ENCODE data around the gene ETFA. TPM values are rescaled to one million over a fixed set of nuclear protein-coding genes. Genes with fewer than 3 reads are reported as not detected.

Gene ETFA
- total RNA-seq, 1 donor from 2014 or later, result 511 TPM

- DNase-seq, result no peak
- TF ChIP-seq CTCF (IDR thresholded peaks at IDR 0.05; ENCODE audit: borderline replicate concordance), result no peak
- intact Hi-C loops (cut with micrococcal nuclease), result no loop called here
- H3K27me3 ChIP-seq (ENCODE audit: low read depth), result peaks cover 100% of the 10 kb centered on the region
- H3K36me3 ChIP-seq, result no peaks in the 10 kb centered on the region
- H3K4me3 ChIP-seq, result peak overlapping the region; percentile 45
- peaks cover 78% of the 10 kb centered on the region for H3K4me1 ChIP-seq
- H3K9me3 ChIP-seq (replicated peaks), result no peaks in the 10 kb centered on the region
- H3K27ac ChIP-seq (replicated peaks), result no peak overlapping the region
These were observed 27.4 kb upstream of the ETFA start for GRCh38 chr15:76338486-76339304.

- intact Hi-C loops (cut with micrococcal nuclease), result no loop called here
- Histone ChIP-seq H3K4me1 (peaks cover 75% of the 10 kb centered on the region), H3K4me3 (peak overlapping the region; percentile 45), H3K27ac (replicated peaks) (no peak overlapping the region), H3K9me3 (replicated peaks) (no peaks in the 10 kb centered on the region), H3K36me3 (no peaks in the 10 kb centered on the region), H3K27me3 (ENCODE audit: low read depth) (peaks cover 100% of the 10 kb centered on the region)
- TF ChIP-seq CTCF (IDR thresholded peaks at IDR 0.05; ENCODE audit: borderline replicate concordance), result no peak
- no peak for DNase-seq
These were observed 26.6 kb upstream of the ETFA start for GRCh38 chr15:76337696-76338485.

GRCh38 chr15:76337059-76337695 is 25.9 kb upstream of the ETFA start:
- DNase-seq, result no peak
- no peaks in the 10 kb centered on the region for H3K9me3 ChIP-seq (replicated peaks)
- no peak overlapping the region for H3K27ac ChIP-seq (replicated peaks)
- no peak for TF ChIP-seq CTCF (IDR thresholded peaks at IDR 0.05; ENCODE audit: borderline replicate concordance)
- H3K4me1 ChIP-seq, result peaks cover 68% of the 10 kb centered on the region
- peak overlapping the region; percentile 45 for H3K4me3 ChIP-seq
- intact Hi-C loops (cut with micrococcal nuclease), result no loop called here
- H3K27me3 ChIP-seq (ENCODE audit: low read depth), result peaks cover 100% of the 10 kb centered on the region
- H3K36me3 ChIP-seq, result no peaks in the 10 kb centered on the region

- H3K4me1 ChIP-seq, result peaks cover 60% of the 10 kb centered on the region
- H3K9me3 ChIP-seq (replicated peaks), result no peaks in the 10 kb centered on the region
- no peak within 1 kb of the TSS for H3K27ac ChIP-seq (replicated peaks)
- H3K36me3 ChIP-seq, result no peaks in the 10 kb centered on the region
- peak within 1 kb of the TSS; percentile 45 for H3K4me3 ChIP-seq
- intact Hi-C loops (cut with micrococcal nuclease), result no loop called here
- DNase-seq, result no peak
- peaks cover 95% of the 10 kb centered on the region for H3K27me3 ChIP-seq (ENCODE audit: low read depth)
- TF ChIP-seq CTCF (IDR thresholded peaks at IDR 0.05; ENCODE audit: borderline replicate concordance), result no peak
These were observed 25.2 kb upstream of the ETFA start, which contains the start of gene ISL2 for GRCh38 chr15:76336254-76337058. Gene ISL2 (plus strand): TSS chr15:76336773. CDS start chr15:76336884, 111 bp downstream.

All from left ventricle myocardium inferior (tissue), 1 donor.